HG03108 (cell line): ENCODE results near the gene HOXD8.

Experiments used
- ATAC-seq: cut with Tn5 transposase; IDR thresholded peaks from one replicate; pipeline ENCODE4 v1.9.1; 2021; ENCODE audit warnings: moderate library complexity; ENCODE audit not compliant: unreplicated experiment

Gene HOXD8

GRCh38 chr2:176114930-176115625, 14.4 kb upstream of the HOXD8 start:
- no peak for ATAC-seq

- no peak for ATAC-seq
Measured at GRCh38 chr2:176115883-176116813, 13.4 kb upstream of the HOXD8 start, which contains the start of gene HOXD10. Gene HOXD10 (plus strand): TSS chr2:176116778. CDS start chr2:176116834, 56 bp downstream.

GRCh38 chr2:176117162-176117822, 12.2 kb upstream of the HOXD8 start:
- no peak for ATAC-seq

GRCh38 chr2:176117823-176118371, 11.6 kb upstream of the HOXD8 start:
- no peak for ATAC-seq

- no peak for ATAC-seq
Measured at GRCh38 chr2:176118601-176119339, 10.7 kb upstream of the HOXD8 start.

GRCh38 chr2:176120364-176121189, 8.9 kb upstream of the HOXD8 start:
- ATAC-seq: no peak

- ATAC-seq: no peak
Measured at GRCh38 chr2:176121190-176122051, 8.1 kb upstream of the HOXD8 start.

GRCh38 chr2:176122052-176122682, 7.3 kb upstream of the HOXD8 start:
- ATAC-seq: no peak

GRCh38 chr2:176122683-176123410, 6.7 kb upstream of the HOXD8 start, which contains the start of gene HOXD9:
Gene HOXD9 (plus strand): TSS chr2:176122719. CDS start chr2:176122769, 50 bp downstream.
- ATAC-seq: no peak

- no peak for ATAC-seq
Measured at GRCh38 chr2:176123411-176124109, 5.9 kb upstream of the HOXD8 start.

GRCh38 chr2:176124110-176124946, 5.2 kb upstream of the HOXD8 start:
- no peak for ATAC-seq

GRCh38 chr2:176124947-176125771, 4.3 kb upstream of the HOXD8 start:
- ATAC-seq: no peak

GRCh38 chr2:176125772-176126054, 3.8 kb upstream of the HOXD8 start:
- no peak for ATAC-seq

GRCh38 chr2:176126929-176127773, 2.4 kb upstream of the HOXD8 start:
- ATAC-seq: no peak

GRCh38 chr2:176127774-176128072, 1.8 kb upstream of the HOXD8 start:
- ATAC-seq: no peak
